Memory B cell (primary cell): ENCODE data around the gene HELZ.
"Not testable (repeated sequence)": the region's sequence is repeated elsewhere in the genome, so short reads cannot be mapped to it uniquely, and the experiment has no call there.

Source experiments
- ATAC-seq: fragments of 150-1000 bp; cut with Tn5 transposase; 2 replicates; pipeline ENCODE4 v1.10.0; 2021; ENCODE audit warnings: low read depth, mild to moderate bottlenecking, moderate library complexity
- DNase-seq, 2 donors: peaks; one replicate each; pipeline ENCODE4 v3.0.0; 2022; ENCODE audit warnings: low spot score in 2 of 2
- H3K27ac Mint-ChIP-seq: one replicate; pipeline ENCODE4 v1.8.0; 2022; ENCODE audit warnings: mild to moderate bottlenecking, moderate library complexity, mixed read lengths
- H3K27me3 Mint-ChIP-seq: one replicate; pipeline ENCODE4 v1.8.0; 2022; ENCODE audit warnings: mixed read lengths
- H3K36me3 Mint-ChIP-seq: one replicate; pipeline ENCODE4 v1.8.0; 2022; ENCODE audit warnings: mild to moderate bottlenecking, mixed read lengths
- H3K4me1 Mint-ChIP-seq: one replicate; pipeline ENCODE4 v1.8.0; 2022; ENCODE audit warnings: mixed read lengths
- H3K4me3 Mint-ChIP-seq: one replicate; pipeline ENCODE4 v1.8.0; 2022; ENCODE audit warnings: mild to moderate bottlenecking, moderate library complexity, mixed read lengths
- H3K9me3 Mint-ChIP-seq: one replicate; pipeline ENCODE4 v1.8.0; 2022; ENCODE audit warnings: mixed read lengths

HELZ gene

GRCh38 chr17:67279115-67279514 lies 34.1 kb upstream of the HELZ start:
- ATAC-seq (no peak), DNase-seq (no peak)
- Mint-ChIP-seq H3K27ac (no peak overlapping the region), H3K4me1 (no peaks in the 10 kb centered on the region), H3K4me3 (no peak overlapping the region), H3K27me3 (no peaks in the 10 kb centered on the region), H3K9me3 (no peaks in the 10 kb centered on the region), H3K36me3 (no peaks in the 10 kb centered on the region)

- H3K36me3 Mint-ChIP-seq = no peaks in the 10 kb centered on the region
- H3K27ac Mint-ChIP-seq = no peak overlapping the region
- no peaks in the 10 kb centered on the region for H3K9me3 Mint-ChIP-seq
- ATAC-seq (no peak), DNase-seq (no peak)
- no peaks in the 10 kb centered on the region for H3K27me3 Mint-ChIP-seq
- no peak overlapping the region for H3K4me3 Mint-ChIP-seq
- H3K4me1 Mint-ChIP-seq = no peaks in the 10 kb centered on the region
Observed at GRCh38 chr17:67278363-67278762, 33.4 kb upstream of the HELZ start.

- Mint-ChIP-seq H3K27ac (no peak overlapping the region), H3K27me3 (no peaks in the 10 kb centered on the region), H3K4me3 (no peak overlapping the region), H3K9me3 (no peaks in the 10 kb centered on the region), H3K36me3 (no peaks in the 10 kb centered on the region), H3K4me1 (no peaks in the 10 kb centered on the region)
- no peak for DNase-seq
- ATAC-seq = no peak
Observed at GRCh38 chr17:67276075-67276474, 31.1 kb upstream of the HELZ start.

- no peaks in the 10 kb centered on the region for H3K4me1 Mint-ChIP-seq
- H3K4me3 Mint-ChIP-seq = no peak overlapping the region
- H3K27me3 Mint-ChIP-seq = no peaks in the 10 kb centered on the region
- H3K9me3 Mint-ChIP-seq = no peaks in the 10 kb centered on the region
- no peak for DNase-seq
- H3K27ac Mint-ChIP-seq = no peak overlapping the region
- no peaks in the 10 kb centered on the region for H3K36me3 Mint-ChIP-seq
- no peak for ATAC-seq
Observed at GRCh38 chr17:67274466-67274865, 29.5 kb upstream of the HELZ start.

- Mint-ChIP-seq H3K27ac (no peak overlapping the region), H3K4me3 (no peak overlapping the region)
Observed at GRCh38 chr17:67273900-67274299, 28.9 kb upstream of the HELZ start.

GRCh38 chr17:67272312-67273047 lies 27.5 kb upstream of the HELZ start:
- ATAC-seq (peak; percentile 39), DNase-seq (no peak)
- Mint-ChIP-seq H3K4me1 (no peaks in the 10 kb centered on the region), H3K27me3 (no peaks in the 10 kb centered on the region), H3K36me3 (no peaks in the 10 kb centered on the region), H3K9me3 (no peaks in the 10 kb centered on the region), H3K4me3 (no peak overlapping the region), H3K27ac (no peak overlapping the region)

More at GRCh38 chr17:67273900-67274299, 28.9 kb upstream of the HELZ start:
- DNase-seq (no peak), ATAC-seq (no peak)
- Mint-ChIP-seq H3K4me1 (no peaks in the 10 kb centered on the region), H3K36me3 (no peaks in the 10 kb centered on the region), H3K9me3 (no peaks in the 10 kb centered on the region), H3K27me3 (no peaks in the 10 kb centered on the region)

- H3K27me3 Mint-ChIP-seq, H3K4me3 Mint-ChIP-seq, H3K9me3 Mint-ChIP-seq, ATAC-seq, H3K27ac Mint-ChIP-seq, H3K36me3 Mint-ChIP-seq, DNase-seq, H3K4me1 Mint-ChIP-seq: not testable (repeated sequence)
Observed at GRCh38 chr17:67271187-67271586, 26.2 kb upstream of the HELZ start.

GRCh38 chr17:67270416-67270815 lies 25.4 kb upstream of the HELZ start:
- no peak overlapping the region for H3K4me3 Mint-ChIP-seq
- H3K27ac Mint-ChIP-seq = no peak overlapping the region
- H3K36me3 Mint-ChIP-seq = no peaks in the 10 kb centered on the region
- no peaks in the 10 kb centered on the region for H3K9me3 Mint-ChIP-seq
- no peaks in the 10 kb centered on the region for H3K4me1 Mint-ChIP-seq
- DNase-seq = no peak
- no peaks in the 10 kb centered on the region for H3K27me3 Mint-ChIP-seq
- ATAC-seq = no peak

- Mint-ChIP-seq H3K36me3 (no peaks in the 10 kb centered on the region), H3K4me1 (no peaks in the 10 kb centered on the region), H3K9me3 (no peaks in the 10 kb centered on the region), H3K27me3 (no peaks in the 10 kb centered on the region), H3K4me3 (no peak overlapping the region), H3K27ac (no peak overlapping the region)
- ATAC-seq = no peak
- DNase-seq = no peak
Observed at GRCh38 chr17:67266496-67266895, 21.5 kb upstream of the HELZ start.

GRCh38 chr17:67265436-67266019 lies 20.5 kb upstream of the HELZ start:
- no peak for DNase-seq
- H3K36me3 Mint-ChIP-seq = no peaks in the 10 kb centered on the region
- no peak overlapping the region for H3K4me3 Mint-ChIP-seq
- H3K4me1 Mint-ChIP-seq = no peaks in the 10 kb centered on the region
- no peaks in the 10 kb centered on the region for H3K9me3 Mint-ChIP-seq
- H3K27ac Mint-ChIP-seq = no peak overlapping the region
- no peak for ATAC-seq
- H3K27me3 Mint-ChIP-seq = no peaks in the 10 kb centered on the region

- H3K27me3 Mint-ChIP-seq = peaks cover 1% of the 10 kb centered on the region
- no peak overlapping the region for H3K27ac Mint-ChIP-seq
- H3K36me3 Mint-ChIP-seq = no peaks in the 10 kb centered on the region
- no peaks in the 10 kb centered on the region for H3K9me3 Mint-ChIP-seq
- H3K4me1 Mint-ChIP-seq = peaks cover 5% of the 10 kb centered on the region
- DNase-seq (no peak), ATAC-seq (no peak)
- H3K4me3 Mint-ChIP-seq = no peak overlapping the region
Observed at GRCh38 chr17:67262435-67263117, 17.6 kb upstream of the HELZ start.

- H3K4me1 Mint-ChIP-seq = peaks cover 7% of the 10 kb centered on the region
- H3K9me3 Mint-ChIP-seq = peaks cover 2% of the 10 kb centered on the region
- ATAC-seq = no peak
- peaks cover 3% of the 10 kb centered on the region for H3K27me3 Mint-ChIP-seq
- no peak overlapping the region for H3K27ac Mint-ChIP-seq
- no peak for DNase-seq
- no peaks in the 10 kb centered on the region for H3K36me3 Mint-ChIP-seq
- no peak overlapping the region for H3K4me3 Mint-ChIP-seq
Observed at GRCh38 chr17:67260170-67260987, 15.4 kb upstream of the HELZ start.

GRCh38 chr17:67258821-67259468 lies 13.9 kb upstream of the HELZ start:
- H3K4me1 Mint-ChIP-seq = peaks cover 7% of the 10 kb centered on the region
- no peak for ATAC-seq

More at GRCh38 chr17:67258821-67259468, 13.9 kb upstream of the HELZ start:
- Mint-ChIP-seq H3K9me3 (peaks cover 3% of the 10 kb centered on the region), H3K27me3 (peaks cover 3% of the 10 kb centered on the region), H3K27ac (no peak overlapping the region), H3K36me3 (no peaks in the 10 kb centered on the region), H3K4me3 (no peak overlapping the region)
- DNase-seq = no peak
